Ovary (tissue), 9 donors: Measurements from ENCODE around the gene C3orf18. TPM values are rescaled to one million over a fixed set of nuclear protein-coding genes. Genes with fewer than 3 reads are reported as not detected.
A peak's percentile ranks its signal among the peaks of the same experiment; 100 is the strongest.

Source experiments
- DNase-seq, 5 donors: peaks; one replicate each; pipeline ENCODE4 v3.0.0-alpha.2; 2019 to 2020
- H3K27ac ChIP-seq, 2 donors: fragments of 200-600 bp; one replicate each; pipeline versions ENCODE4 v1.5.1 to v1.8.0; 2019 to 2022
- H3K27me3 ChIP-seq: fragments of 200-600 bp; one replicate; pipeline ENCODE4 v1.8.0; 2022
- H3K36me3 ChIP-seq: fragments of 200-600 bp; sonication (generic); one replicate; pipeline ENCODE4 v1.5.1; 2019
- H3K4me1 ChIP-seq: one replicate; pipeline ENCODE4 v1.8.1; 2013; ENCODE audit warnings: mild to moderate bottlenecking, moderate library complexity; ENCODE audit not compliant: insufficient read depth
- H3K4me3 ChIP-seq: fragments of 200-600 bp; sonication (generic); one replicate; pipeline ENCODE4 v1.5.1; 2017
- H3K9me3 ChIP-seq, 2 donors: fragments of 200-600 bp in 1 of 2; sonication (generic) in 1 of 2; one replicate each; pipeline versions ENCODE4 v1.5.1 to v1.8.1; 2013 to 2019; ENCODE audit warnings: mild to moderate bottlenecking in 1 of 2, moderate library complexity in 1 of 2
- EP300 ChIP-seq: sonication (generic); formaldehyde crosslinking; IDR thresholded peaks from one replicate; pipeline ENCODE4 v1.6.1; 2017; ENCODE audit warnings: antibody characterized with exemption
- POLR2A ChIP-seq: fragments of 450-650 bp; IDR thresholded peaks from one replicate; pipeline ENCODE4 v1.6.1; 2017; ENCODE audit warnings: antibody characterized with exemption, mild to moderate bottlenecking, moderate library complexity
- WGBS, 3 donors: extraction: QIAGEN DNeasy Blood & Tissue Kit in 1 of 3; methylation state at CpG; one replicate each; pipeline versions ENCODE4 v1.1.5 to v1.1.7; 2013 to 2017; 5-methylcytosine and 5-hydroxymethylcytosine counted together
- intact Hi-C, 4 donors: fragments of 100-400 bp; cut with DNase I; formaldehyde crosslinking; loops; one replicate each; pipeline versions ENCODE4 v1.11.0 to v1.15.1; 2022 to 2023
- polyA plus RNA-seq, 2 donors: library from polyadenylated mRNA; stranded (reverse); fragments of 200-250 nt in 1 of 2; fragments of 350-450 nt in 1 of 2; fragmentation: Illumina TruSeq in 1 of 2; extraction: RNeasy Lipid Tissue Mini Kit (QIAGEN cat#74804) in 1 of 2; gene quantifications; one replicate each; pipeline ENCODE4 v1.2.3, GENCODE V29; 2013 to 2014
- total RNA-seq, 7 donors: library from RNA; depleted of rRNA in 2 of 7; stranded (reverse); fragments of >200 nt in 2 of 7; fragmentation: NEBNext Ultra II Directional in 3 of 7; extraction: Animal tissue kit (Norgen Biotek cat#: 25700) in 3 of 7; gene quantifications; one replicate each; pipeline versions ENCODE4 v1.1.0 to v1.2.4, GENCODE V29; 2016 to 2023
- TF ChIP-seq, protein P1 (sequence below), 3 donors: fragments of 450-650 bp in 2 of 3; fragments of 200-600 bp in 1 of 3; IDR thresholded peaks; one replicate each; pipeline versions ENCODE4 v1.5.1 to v1.8.0; 2016 to 2022; ENCODE audit warnings: antibody characterized with exemption in 3 of 3, mild to moderate bottlenecking in 1 of 3
- donor health status: DM: no; HTN: no; CAD: no; lungs with moderate emphysema.
- donor health status: DM: no; HTN: no; CAD: no.
- donor health status: Bipolar disorder and iron deficiency.
- donor health status: DM: yes; HTN: yes; CAD: no.
- donor health status: DM: no; HTN: no; CAD: no.
- donor health status: DM: yes; HTN: yes; CAD: no.

C3orf18 gene
- total and polyA plus RNA-seq, 9 donors, result 10.7 to 24.1 (median 17.5) TPM

- Histone ChIP-seq H3K4me3 (no peak overlapping the region), H3K36me3 (no peaks in the 10 kb centered on the region), H3K27me3 (no peaks in the 10 kb centered on the region), H3K4me1 (peaks cover 46% of the 10 kb centered on the region), H3K27ac (peak overlapping the region; percentile 23 to 98), H3K9me3 (no peaks in the 10 kb centered on the region)
- peak in 3 of 5 donors; percentile 49 to 60 (median 56) for DNase-seq
- intact Hi-C loops, result loop anchor here in 1 of 4 donors (10.0 kb wide), 1 partner anchor 245 kb away; the partner anchor contains the start of genes CYB561D2, NPRL2 and TMEM115
- 69 to 73% (median 70%) methylated on average over 9 of the region's 9 CpGs for WGBS, 3 donors
- no peak for TF ChIP-seq EP300
- TF ChIP-seq, protein P1, sequence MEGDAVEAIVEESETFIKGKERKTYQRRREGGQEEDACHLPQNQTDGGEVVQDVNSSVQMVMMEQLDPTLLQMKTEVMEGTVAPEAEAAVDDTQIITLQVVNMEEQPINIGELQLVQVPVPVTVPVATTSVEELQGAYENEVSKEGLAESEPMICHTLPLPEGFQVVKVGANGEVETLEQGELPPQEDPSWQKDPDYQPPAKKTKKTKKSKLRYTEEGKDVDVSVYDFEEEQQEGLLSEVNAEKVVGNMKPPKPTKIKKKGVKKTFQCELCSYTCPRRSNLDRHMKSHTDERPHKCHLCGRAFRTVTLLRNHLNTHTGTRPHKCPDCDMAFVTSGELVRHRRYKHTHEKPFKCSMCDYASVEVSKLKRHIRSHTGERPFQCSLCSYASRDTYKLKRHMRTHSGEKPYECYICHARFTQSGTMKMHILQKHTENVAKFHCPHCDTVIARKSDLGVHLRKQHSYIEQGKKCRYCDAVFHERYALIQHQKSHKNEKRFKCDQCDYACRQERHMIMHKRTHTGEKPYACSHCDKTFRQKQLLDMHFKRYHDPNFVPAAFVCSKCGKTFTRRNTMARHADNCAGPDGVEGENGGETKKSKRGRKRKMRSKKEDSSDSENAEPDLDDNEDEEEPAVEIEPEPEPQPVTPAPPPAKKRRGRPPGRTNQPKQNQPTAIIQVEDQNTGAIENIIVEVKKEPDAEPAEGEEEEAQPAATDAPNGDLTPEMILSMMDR (IDR thresholded peaks at IDR 0.05), result no peak
- no peak for TF ChIP-seq POLR2A
Measured at GRCh38 chr3:50600141-50600753, 32.7 kb upstream of the C3orf18 start.

- intact Hi-C loops, result loop anchor here in 1 of 4 donors (10.0 kb wide), 1 partner anchor 245 kb away; the partner anchor contains the start of genes CYB561D2, NPRL2 and TMEM115
- H3K9me3 ChIP-seq, result no peaks in the 10 kb centered on the region
- H3K27me3 ChIP-seq, result no peaks in the 10 kb centered on the region
- 77 to 81% (median 77%) methylated on average over 1 of the region's 1 CpG for WGBS, 3 donors
- DNase-seq, result no peak
- TF ChIP-seq, protein P1 (IDR thresholded peaks at IDR 0.05), result no peak
- TF ChIP-seq EP300 (no peak), POLR2A (no peak)
- no peaks in the 10 kb centered on the region for H3K36me3 ChIP-seq
- H3K27ac ChIP-seq, result peak overlapping the region; percentile 23 to 98
- H3K4me3 ChIP-seq, result no peak overlapping the region
- peaks cover 41% of the 10 kb centered on the region for H3K4me1 ChIP-seq
Measured at GRCh38 chr3:50599716-50600118, 32.2 kb upstream of the C3orf18 start.

DNA sequence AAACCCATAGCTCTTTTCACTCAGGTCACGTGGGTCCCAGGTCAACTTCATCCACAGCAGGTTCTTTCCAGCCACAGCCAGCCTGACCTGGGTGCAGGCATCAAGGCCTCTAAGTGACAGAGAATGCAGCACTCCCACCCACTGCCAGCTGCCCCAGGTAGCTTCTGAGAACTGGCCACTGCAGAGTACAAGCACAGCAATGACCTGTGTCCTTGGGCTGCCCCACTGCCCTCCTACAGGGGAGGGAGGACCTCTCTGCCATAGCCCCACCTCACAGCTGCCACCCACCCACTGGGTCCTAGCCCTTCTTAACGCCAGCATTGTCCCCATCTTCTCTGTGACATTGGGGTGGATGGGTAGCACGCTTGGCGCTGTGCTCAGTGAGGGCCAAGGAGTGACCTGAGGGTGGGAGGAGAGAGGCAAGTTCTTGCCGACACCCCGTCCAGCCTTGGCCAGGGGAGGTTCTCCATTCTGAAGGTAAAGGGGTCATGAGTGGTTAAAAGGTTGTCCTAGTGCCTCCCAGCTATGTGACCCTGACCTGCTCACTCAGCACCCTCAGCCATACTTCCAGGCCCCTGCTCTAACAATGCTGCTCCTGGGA lies 31.7 kb upstream of the C3orf18 start:
- peaks cover 36% of the 10 kb centered on the region for H3K4me1 ChIP-seq
- DNase-seq, result no peak
- WGBS, 3 donors, result 76 to 85% (median 76%) methylated on average over 6 of the region's 6 CpGs
- peak overlapping the region; percentile 23 to 98 for H3K27ac ChIP-seq
- TF ChIP-seq POLR2A (no peak), EP300 (no peak)
- TF ChIP-seq, protein P1 (IDR thresholded peaks at IDR 0.05), result no peak
- no peaks in the 10 kb centered on the region for H3K9me3 ChIP-seq
- intact Hi-C loops, result no loop called here
- no peaks in the 10 kb centered on the region for H3K36me3 ChIP-seq
- H3K27me3 ChIP-seq, result no peaks in the 10 kb centered on the region
- H3K4me3 ChIP-seq, result no peak overlapping the region

DNA sequence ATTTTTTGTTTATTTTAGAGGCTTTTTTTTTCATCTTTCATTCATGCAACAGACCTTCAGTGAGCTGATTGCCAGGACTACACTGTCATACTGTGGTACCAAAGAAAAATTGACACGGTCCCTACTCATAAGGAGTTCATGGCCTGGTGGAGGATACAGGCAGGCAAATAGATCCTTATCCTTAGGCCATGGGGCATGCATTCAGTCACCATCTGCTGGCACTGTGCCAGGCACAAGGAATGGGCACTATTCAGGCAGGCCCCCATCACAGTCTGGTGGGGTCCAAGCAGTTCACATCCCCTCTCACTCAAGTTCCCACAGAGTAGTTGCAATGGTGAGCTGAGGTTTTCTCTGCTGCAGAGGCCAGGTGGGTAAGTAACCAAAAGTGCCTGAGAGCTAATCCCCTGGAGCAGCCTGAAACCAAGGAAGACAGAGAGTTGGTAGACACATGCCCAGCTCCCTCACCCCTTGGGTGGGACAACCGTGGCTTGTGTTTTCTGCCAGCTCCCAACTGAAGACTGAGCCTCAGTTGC lies 26.8 kb upstream of the C3orf18 start:
- Histone ChIP-seq H3K4me1 (peaks cover 9% of the 10 kb centered on the region), H3K27ac (no peak overlapping the region), H3K9me3 (no peaks in the 10 kb centered on the region), H3K4me3 (no peak overlapping the region), H3K27me3 (no peaks in the 10 kb centered on the region), H3K36me3 (no peaks in the 10 kb centered on the region)
- 24 to 51% (median 46%) methylated on average over 2 of the region's 2 CpGs for WGBS, 3 donors
- TF ChIP-seq POLR2A (no peak), EP300 (no peak)
- TF ChIP-seq, protein P1 (IDR thresholded peaks at IDR 0.05), result no peak
- no peak for DNase-seq
- intact Hi-C loops, result no loop called here
